HEK293T (cell line): Measurements from ENCODE around the gene COA1.

Experiments
- BHLHE40 ChIP-seq: fragments of 450-650 bp; IDR thresholded peaks from 2 replicates; pipeline ENCODE4 v1.6.1; 2016; ENCODE audit warnings: mild to moderate bottlenecking, moderate library complexity, borderline replicate concordance
- ELF4 ChIP-seq: fragments of 450-650 bp; IDR thresholded peaks from 2 replicates; pipeline ENCODE4 v1.6.1; 2017; ENCODE audit warnings: antibody characterized with exemption
- NFRKB ChIP-seq: fragments of 450-650 bp; IDR thresholded peaks from 2 replicates; pipeline ENCODE4 v1.6.1; 2016; ENCODE audit warnings: mild to moderate bottlenecking, moderate library complexity

DNA sequence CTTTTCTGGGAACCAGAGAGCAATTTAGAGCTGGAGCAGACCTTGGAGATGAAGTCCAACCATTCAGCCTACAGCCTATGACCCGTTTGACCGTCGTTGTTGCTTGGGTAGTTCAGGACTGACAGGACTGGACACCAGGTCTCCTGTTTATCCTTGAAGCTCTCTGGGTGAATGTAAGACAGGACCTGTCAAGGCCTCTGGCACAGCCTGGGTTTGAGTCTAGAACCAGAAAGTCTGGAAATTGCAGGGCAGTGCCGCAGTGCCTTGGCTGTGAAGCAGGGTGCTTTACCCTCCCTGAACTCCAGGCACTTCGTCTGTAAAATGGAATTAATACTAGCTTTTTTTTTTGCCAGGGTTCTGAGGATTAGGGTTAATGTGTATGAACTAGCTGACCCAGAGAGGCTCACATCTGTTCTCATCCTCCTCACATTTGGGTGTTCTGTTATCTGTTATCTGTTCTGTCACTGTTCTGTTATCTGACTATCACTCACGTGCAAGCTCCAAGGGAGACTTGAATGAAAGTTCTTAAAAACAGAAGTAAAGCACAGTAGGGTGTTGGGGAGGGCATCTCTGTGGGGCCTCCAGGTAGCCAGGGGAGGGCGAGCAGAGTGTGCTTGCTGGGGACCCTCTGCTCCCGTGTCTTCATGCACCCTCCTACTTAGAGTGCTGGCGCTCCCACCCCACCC lies 39.0 kb upstream of the COA1 start:
- TF ChIP-seq ELF4 (no peak), NFRKB (no peak), BHLHE40 (no peak)
